GM06990 (cell line): ENCODE measurements around the gene NES.

ENCODE experiments used
- DNase-seq: peaks from one replicate; pipeline ENCODE4 v3.0.0-alpha.2; 2011; ENCODE audit not compliant: insufficient read length; ENCODE audit errors: extremely low read depth
- H3K27me3 ChIP-seq: replicated peaks from 2 replicates; pipeline ENCODE4 v1.6.0; 2011; ENCODE audit warnings: low read length; ENCODE audit not compliant: control insufficient read depth, insufficient read depth
- H3K36me3 ChIP-seq: 2 replicates; pipeline ENCODE4 v1.5.1; 2011; ENCODE audit warnings: low read length; ENCODE audit not compliant: control insufficient read depth, insufficient read depth
- H3K4me3 ChIP-seq: replicated peaks from 2 replicates; pipeline ENCODE4 v1.5.1; 2011; ENCODE audit warnings: low read depth, mild to moderate bottlenecking, control low read depth, low read length
- TF ChIP-seq, protein P1 (sequence below): IDR thresholded peaks from 2 replicates; pipeline ENCODE4 v1.5.1; 2011; ENCODE audit warnings: low read length, control low read depth, mild to moderate bottlenecking, inconsistent platforms; ENCODE audit not compliant: insufficient read depth, poor library complexity, severe bottlenecking

The NES gene

DNA sequence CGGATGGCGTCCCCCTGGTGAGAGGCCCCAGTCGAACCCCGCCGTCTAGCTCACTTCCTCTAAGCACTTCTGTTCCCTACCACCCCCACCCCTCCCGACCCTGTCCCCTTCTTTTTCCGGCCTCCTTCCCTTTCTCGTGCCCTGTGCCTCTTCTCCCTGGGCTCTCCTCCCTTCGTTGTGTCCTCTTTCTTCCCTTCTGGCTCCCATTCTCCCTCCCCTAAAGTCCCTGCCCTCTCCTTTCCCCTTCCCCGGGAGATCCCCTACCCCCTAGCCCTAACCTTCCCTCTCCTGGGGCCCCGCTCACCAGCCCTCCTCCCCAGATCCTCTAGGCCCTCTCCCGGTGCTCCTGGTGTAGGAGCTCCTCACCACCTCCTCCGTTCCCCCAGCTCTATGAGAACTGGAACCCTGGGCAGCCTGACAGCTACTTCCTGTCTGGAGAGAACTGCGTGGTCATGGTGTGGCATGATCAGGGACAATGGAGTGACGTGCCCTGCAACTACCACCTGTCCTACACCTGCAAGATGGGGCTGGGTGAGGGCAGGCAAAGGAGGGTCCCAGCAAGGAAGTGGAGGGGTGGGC, 19.4 kb downstream of the NES start:
- DNase-seq, result no peak
- no peaks in the 10 kb centered on the region for H3K27me3 ChIP-seq
- 0 out of 2 replicates have a peak, but pooled peaks cover 1% of the 10 kb centered on the region for H3K36me3 ChIP-seq
- TF ChIP-seq, protein P1, sequence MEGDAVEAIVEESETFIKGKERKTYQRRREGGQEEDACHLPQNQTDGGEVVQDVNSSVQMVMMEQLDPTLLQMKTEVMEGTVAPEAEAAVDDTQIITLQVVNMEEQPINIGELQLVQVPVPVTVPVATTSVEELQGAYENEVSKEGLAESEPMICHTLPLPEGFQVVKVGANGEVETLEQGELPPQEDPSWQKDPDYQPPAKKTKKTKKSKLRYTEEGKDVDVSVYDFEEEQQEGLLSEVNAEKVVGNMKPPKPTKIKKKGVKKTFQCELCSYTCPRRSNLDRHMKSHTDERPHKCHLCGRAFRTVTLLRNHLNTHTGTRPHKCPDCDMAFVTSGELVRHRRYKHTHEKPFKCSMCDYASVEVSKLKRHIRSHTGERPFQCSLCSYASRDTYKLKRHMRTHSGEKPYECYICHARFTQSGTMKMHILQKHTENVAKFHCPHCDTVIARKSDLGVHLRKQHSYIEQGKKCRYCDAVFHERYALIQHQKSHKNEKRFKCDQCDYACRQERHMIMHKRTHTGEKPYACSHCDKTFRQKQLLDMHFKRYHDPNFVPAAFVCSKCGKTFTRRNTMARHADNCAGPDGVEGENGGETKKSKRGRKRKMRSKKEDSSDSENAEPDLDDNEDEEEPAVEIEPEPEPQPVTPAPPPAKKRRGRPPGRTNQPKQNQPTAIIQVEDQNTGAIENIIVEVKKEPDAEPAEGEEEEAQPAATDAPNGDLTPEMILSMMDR, result no peak
- no peak overlapping the region for H3K4me3 ChIP-seq

DNA sequence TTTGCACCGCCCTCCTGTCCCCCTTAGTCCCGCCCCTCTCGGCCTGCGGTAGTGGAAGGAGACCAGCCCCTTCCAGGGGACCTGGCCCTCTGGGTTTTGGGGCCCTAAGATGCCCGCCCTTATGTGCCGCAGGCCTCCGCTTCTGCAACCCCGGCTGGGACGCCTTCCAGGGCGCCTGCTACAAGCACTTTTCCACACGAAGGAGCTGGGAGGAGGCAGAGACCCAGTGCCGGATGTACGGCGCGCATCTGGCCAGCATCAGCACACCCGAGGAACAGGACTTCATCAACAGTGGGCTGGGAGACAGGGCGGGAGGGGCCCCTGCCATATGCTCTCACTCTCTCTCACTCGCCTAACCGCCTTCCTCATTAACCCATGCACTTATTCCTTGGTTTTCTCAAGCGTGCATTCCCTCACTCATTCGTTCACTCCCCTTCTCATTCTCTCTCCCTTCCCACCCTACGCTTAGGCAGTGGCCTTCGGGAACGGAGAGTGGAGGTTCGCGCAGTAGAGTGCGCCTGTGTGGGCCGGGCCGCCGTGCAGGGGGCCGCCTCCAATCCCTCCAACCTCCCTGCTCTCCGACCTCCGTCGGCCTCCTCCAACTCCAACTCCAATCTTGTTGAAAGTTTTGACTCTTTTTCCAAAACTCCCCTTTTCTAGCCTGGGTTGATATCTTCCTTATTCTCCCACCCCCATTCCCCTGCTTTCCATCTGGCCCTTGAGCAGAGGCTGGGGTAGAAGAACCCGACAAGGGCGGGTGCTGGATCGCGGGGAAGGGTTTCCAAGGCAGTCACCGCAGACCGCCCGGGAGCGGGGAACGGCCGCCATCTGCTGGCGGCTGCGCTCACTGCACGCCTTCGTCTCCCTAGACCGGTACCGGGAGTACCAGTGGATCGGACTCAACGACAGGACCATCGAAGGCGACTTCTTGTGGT, 20.1 kb downstream of the NES start:
- Histone ChIP-seq H3K27me3 (no peaks in the 10 kb centered on the region), H3K4me3 (no peak overlapping the region; the same call in 1 of the 2 replicates), H3K36me3 (0 out of 2 replicates have a peak, but pooled peaks cover 1% of the 10 kb centered on the region)
- peak; percentile 77 for DNase-seq
- TF ChIP-seq, protein P1, result peak; percentile 98

DNA sequence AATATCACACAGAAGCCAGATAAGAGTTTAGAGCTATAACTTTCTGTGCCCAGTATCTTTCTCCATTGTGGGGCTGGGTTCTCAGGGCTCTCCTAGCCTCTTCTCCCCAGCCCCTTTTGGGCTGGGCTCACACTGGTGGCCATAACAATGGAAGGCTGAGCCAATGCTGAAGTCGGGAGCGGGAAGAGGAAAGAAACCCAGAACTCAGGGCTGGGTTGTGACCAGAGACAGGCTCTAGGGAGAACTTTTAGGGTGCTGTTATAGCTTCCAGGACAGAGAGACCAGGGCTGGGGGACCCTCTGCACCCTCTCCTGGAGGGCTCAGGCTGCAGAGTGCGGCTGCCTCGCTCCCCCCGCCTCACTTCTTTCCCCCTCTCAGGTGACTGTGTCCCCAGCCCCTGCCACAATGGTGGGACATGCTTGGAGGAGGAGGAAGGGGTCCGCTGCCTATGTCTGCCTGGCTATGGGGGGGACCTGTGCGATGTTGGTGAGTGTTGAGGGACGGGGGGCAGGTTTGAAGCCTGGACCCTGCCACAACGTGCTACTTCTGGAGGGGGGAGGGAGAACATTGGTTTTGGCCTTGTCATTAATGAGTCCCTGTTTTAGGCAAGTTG, 21.2 kb downstream of the NES start:
- 0 out of 2 replicates have a peak, but pooled peaks cover 1% of the 10 kb centered on the region for H3K36me3 ChIP-seq
- no peaks in the 10 kb centered on the region for H3K27me3 ChIP-seq

DNA sequence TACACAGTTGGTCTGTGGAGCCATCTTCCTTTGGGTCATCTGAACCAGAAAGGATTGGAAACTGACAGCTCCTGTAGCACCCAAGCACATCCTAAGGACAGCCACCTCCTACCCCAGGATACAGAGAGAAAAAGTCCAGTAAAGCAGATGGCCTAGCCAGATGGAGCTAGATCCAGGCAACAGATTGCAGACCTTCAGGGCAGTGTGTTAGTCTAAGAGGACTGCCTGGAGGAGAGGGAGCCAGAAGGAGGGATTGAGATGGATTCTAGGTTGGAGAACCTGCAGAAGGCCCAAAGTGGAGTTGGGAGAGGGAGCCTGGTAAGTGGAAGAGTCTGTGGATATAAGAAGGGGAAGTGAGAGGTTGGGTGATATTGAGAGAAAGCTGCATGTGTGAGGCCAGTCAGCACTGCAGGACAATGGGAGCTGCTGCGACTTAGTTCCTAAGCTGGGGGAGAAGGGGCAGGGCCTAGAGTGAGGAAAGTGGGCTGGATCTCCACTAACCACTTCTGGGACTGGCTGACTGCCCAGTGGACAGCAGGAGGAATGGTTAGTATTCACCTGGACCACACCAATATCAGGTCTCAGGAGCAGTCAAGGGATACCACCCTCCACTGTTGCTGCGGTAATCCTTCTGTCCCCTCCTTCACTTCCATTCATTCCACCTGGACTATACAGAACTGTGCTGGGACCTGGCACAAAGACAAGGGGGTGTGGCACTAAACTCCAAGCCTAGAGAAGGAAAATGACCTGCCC, 21.9 kb downstream of the NES start:
- no peak for DNase-seq
- Histone ChIP-seq H3K36me3 (0 out of 2 replicates have a peak, but pooled peaks cover 1% of the 10 kb centered on the region), H3K27me3 (no peaks in the 10 kb centered on the region), H3K4me3 (no peak overlapping the region)
- TF ChIP-seq, protein P1, result no peak

More for the DNA sequence above, 21.2 kb downstream of the NES start:
- H3K4me3 ChIP-seq, result no peak overlapping the region
- DNase-seq, result no peak
- TF ChIP-seq, protein P1, result no peak

DNA sequence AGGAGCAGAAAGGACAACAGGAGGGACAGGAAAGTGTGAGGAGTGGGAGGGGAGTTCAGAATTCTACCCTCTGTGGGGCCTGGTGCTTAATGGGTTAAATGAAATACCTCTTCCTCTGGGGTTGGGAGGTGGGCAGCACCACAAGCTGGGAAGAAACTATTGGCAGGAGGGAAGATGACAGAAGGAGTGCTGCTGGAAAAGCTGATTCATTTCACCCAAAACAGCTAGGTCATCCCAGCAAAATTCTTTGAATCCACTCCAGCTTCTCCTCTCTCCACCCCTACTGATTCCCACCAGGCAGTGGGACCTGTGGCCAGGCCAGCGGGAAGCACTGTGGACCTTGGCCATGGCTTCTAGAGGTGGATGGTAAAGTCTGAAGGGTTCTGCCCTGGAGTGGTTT, 22.5 kb downstream of the NES start:
- no peaks in the 10 kb centered on the region for H3K27me3 ChIP-seq
- H3K36me3 ChIP-seq, result 0 out of 2 replicates have a peak, but pooled peaks cover 1% of the 10 kb centered on the region
- DNase-seq, result no peak
- TF ChIP-seq, protein P1, result no peak
- no peak overlapping the region for H3K4me3 ChIP-seq
